GM18498 (cell line): Measurements from ENCODE around the gene HLA-C.
"Not testable (repeated sequence)": the region's sequence is repeated elsewhere in the genome, so short reads cannot be mapped to it uniquely, and the experiment has no call there.

ENCODE experiments used
- ATAC-seq: cut with Tn5 transposase; IDR thresholded peaks from one replicate; pipeline ENCODE4 v1.9.1; 2021; ENCODE audit warnings: mild to moderate bottlenecking, moderate library complexity; ENCODE audit not compliant: unreplicated experiment

HLA-C gene

GRCh38 chr6:31271641-31272357 lies at the start of gene HLA-C:
HLA-C (minus strand) TSS chr6:31272092; CDS start chr6:31272071, 21 bp downstream.
- peak; percentile 82 for ATAC-seq

DNA sequence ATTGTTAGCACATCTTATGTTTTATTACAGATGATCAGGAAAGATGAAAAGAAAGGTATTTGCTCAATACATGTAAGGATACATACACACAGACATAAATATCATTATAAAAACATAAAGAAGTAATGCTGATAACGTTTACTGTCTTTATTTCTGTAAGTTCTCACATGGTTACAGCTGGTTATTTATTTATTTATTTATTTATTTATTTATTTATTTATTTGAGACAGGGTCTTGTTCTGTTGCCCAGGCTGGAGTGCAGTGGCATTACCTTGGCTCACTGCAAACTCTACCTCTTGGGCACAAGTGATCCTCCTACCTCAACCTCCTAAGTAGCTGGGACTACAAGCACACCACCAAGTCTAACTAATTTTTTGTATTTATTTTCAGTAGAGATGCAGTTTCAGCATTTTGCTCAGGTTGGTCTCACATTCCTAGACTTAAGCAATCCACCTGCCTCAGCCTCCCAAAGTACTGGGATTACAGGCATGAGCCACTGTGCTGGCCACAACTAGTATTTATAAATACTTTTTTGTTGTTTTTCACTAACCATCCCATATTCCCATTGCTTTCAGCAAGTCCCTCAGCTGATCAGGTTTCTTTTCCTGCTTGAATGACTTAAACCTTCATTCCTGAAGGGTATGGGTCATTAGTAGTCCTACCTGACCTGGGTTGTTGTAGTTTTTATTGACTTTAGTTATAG lies 49.3 kb upstream of the HLA-C start:
- ATAC-seq, result no peak

DNA sequence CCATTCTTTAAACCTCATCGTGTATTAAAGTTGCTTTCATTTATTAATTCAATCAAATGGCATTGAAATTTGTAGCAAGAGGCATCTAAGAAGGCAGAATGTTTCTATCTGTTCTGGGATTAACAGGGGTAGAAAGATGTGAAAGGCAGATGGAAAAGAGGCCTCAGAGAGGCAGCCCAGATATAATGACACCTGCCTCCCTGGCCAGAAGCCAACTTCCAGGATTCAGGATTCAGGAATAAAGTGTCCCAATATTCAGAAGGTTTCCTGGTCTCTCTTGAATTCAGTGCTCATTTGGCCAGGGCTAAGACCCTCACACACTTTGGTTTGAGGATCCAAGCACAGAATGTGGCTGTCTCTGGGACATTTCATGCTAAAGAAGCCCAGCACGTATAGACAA lies 45.1 kb upstream of the HLA-C start:
- ATAC-seq, result no peak

- no peak for ATAC-seq
Observed at GRCh38 chr6:31309641-31310040, 37.7 kb upstream of the HLA-C start.

DNA sequence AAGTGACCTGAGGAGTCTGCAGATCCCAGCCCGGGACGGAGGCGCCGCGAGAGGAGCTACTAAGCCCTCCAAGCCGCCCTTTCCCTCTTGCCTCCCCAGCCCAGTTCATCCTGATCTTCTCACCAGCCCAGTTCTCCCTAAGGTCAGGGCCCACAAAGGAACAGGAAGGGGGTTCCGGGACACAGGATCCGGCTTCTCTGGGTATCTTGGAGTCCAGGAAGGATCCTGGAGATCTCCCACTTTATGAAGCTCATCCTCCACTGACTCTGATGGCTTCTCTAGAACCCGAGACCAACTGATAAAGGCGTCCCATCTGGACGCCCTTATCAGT lies 36.9 kb upstream of the HLA-C start:
- ATAC-seq, result no peak

DNA sequence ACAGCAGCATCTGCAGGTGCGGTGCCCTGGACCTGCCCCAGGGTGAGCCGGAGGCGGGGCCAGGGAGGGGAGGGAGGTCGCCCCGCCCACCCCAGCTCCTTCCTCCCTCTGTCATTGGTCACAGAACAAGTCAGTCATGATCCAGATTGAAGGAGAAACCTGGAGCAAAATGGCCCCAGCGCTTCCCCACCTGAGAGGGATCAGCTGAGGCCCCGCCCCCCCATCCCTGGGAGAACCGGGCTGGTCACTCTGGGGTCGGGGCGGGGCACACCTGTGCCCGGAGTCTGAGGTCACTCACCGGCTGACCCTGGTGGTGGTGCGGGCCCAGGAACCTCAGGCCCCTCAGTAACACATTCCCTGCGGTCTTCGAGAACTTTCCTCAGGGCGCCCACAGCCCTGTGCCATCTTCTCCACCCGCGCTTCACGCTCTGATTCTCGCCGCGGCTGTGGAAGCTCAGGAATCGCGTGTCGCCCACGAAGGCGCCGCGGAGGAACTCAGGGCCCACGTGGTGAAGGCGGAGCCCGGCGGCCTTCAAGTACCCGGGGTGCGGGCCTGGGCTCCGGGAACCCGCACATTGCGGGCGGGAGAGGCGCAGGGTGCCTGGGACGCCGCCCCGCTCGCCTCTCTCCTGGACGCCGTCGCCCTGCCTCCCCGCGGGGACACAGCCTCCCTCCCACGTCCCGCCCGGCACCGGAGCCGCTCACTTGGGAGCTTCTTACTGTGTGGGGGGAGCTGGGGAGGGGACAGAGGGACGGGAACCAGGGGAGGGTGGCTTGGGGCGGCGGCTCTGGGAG lies 36.4 kb upstream of the HLA-C start:
- ATAC-seq, result peak; percentile 47

GRCh38 chr6:31307669-31308049 lies 35.8 kb upstream of the HLA-C start:
- ATAC-seq, result no peak

DNA sequence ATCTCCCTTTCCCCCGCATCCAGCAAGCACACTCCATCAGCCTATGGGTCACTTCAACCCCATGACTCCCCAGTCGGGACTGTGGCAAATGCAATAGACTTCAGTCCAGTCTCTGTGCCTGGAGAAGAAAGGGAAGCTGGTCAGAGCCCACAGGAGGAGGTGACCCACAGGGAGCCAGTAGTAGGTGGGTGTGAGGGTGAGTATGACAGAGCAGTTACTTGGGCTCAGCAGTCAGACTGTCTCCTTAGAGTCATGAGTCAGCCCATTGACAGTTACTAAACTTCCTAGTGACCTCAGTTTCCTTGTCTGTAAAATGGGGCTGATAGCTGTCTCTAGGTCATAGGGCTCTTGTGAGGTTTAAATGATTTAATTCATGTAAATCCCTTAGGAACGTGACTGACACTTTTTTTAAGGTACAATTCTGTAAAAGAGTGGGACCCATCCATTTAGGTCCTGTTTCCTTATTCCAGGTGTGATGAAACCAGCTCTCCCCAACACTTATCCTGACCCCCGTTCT lies 33.9 kb upstream of the HLA-C start:
- no peak for ATAC-seq

- no peak for ATAC-seq
Observed at GRCh38 chr6:31304683-31305082, 32.8 kb upstream of the HLA-C start.

DNA sequence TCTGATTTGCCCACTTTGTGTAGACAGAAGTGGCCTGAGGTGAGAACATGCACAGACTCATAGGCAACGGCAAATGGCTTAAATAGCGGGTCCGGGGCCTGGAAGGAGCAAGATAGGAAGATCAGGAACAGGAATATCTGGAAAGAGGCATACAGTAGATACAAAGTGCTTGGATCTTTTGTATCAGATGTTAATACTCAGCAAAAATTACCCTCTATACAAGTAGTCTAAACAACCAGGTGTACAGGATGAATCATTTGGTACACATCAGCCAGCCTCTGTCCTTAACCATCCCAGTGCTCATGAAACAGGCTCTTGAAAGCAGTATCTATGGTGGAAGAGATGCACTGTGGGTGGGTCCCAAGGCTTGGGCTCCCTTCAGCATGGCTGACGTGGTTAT lies 28.9 kb upstream of the HLA-C start:
- ATAC-seq, result no peak

DNA sequence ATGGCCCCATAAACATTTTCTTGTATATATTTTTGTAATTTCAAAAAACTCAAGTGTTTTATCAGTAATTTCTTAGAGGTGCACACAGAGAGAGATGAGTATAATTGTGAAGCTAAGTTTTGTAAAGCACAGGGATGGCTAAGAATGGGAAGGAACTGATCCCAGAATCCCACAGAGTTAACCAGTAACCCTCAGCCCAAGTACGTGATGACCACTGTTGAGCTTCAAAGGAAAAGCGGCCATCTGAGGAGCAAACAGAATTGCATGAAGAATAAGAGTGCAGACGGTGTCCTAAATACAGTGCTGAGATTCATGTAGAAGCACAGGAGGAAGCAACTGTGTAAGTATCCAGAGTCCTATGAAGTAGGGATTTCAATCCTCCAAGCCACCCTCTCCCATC lies 28.1 kb upstream of the HLA-C start:
- no peak for ATAC-seq

GRCh38 chr6:31299511-31299910 lies 27.6 kb upstream of the HLA-C start:
- no peak for ATAC-seq

DNA sequence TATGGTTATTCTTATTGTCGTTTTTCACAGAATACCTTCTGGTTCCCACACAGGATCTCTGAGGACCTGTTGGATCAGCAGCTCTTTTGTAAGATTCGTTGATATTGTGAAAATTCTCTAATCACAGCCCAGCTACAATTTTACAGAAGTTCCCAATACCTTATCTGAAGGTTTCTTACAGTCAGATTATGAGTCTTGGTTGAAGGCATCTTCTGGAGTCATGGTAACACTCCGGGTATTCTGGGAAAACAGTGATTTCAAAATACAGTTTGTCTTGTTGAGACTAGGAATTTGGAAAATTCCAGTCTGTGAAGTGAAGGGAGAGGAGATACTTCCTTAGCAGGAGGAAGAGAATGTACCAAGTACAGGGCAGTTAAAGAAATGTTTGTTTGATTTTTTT lies 22.2 kb upstream of the HLA-C start:
- ATAC-seq, result no peak

DNA sequence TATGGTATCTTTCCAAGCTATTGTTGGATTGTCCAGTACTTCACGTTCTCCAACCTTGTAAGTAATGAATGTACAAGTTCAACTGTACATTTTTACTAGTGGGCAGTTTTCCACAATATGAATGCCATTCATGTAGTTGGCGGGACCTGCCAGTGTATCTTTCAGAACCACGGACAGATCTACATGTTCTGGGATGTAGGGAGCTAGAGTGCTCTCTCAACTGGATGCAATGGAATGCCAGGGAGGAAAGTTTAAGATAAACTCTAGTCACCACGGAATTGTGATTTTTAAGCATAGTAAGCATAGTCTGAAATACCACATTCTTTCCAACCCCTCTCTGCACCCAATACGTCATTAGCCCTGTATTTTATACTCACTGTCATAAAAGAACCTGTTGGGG lies 21.5 kb upstream of the HLA-C start:
- ATAC-seq, result no peak

DNA sequence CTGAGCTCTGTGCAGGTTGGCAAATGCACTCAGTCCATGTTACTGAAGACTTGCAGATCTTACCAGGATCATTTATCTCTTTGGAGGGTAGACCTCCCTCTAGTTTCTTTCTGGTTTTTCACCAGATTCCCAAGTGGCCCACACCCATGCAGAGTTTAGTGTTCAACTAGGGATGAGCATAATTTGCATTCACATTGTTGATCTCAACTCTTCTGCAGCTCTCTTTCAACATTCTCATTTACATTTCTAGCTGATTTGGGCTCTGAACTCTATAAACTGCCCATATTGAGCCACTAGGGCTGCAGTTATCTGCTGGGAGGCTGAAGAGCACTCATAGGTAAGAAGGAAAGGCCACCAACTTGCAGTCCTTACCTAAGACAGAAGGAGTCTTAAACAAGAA lies 17.9 kb upstream of the HLA-C start:
- no peak for ATAC-seq

DNA sequence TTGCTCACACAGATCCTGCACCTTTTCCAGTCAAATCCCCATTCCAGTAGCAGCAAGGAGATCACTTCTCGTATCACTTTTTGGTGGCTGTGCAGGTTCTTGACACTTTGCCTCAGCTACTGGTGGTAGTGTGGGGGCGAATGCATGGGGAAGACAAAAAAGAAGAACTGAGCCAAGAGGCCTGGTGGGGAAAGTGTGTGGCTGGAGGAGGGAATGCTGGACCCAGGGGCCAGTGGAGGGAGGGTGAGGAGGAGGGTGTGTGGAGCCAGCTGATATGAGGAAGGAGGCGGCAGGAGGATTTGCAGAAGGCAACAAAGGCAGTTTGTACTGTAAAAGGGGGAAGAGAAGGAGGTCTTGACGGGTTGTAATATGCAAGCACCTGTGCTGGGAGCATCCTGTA lies 15.7 kb upstream of the HLA-C start:
- ATAC-seq, result no peak

DNA sequence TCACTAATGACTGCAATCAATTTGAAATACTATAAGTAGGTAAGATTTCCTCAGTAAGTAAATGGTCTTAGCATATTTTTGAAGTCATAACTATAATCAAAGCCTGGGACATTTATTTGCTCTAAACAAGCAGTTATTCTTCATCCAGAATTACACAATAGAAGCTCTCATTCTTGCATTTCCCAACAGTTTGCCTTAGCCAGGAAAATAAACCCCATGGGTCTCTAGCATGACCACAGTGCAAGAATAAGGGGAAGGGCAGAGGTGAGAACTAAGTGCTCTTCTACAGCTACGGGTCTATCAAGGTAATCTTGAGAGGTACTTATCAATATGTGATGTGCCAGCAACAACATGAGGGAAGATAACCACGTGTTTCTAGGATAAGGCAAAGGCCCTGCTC lies 14.1 kb upstream of the HLA-C start:
- no peak for ATAC-seq

DNA sequence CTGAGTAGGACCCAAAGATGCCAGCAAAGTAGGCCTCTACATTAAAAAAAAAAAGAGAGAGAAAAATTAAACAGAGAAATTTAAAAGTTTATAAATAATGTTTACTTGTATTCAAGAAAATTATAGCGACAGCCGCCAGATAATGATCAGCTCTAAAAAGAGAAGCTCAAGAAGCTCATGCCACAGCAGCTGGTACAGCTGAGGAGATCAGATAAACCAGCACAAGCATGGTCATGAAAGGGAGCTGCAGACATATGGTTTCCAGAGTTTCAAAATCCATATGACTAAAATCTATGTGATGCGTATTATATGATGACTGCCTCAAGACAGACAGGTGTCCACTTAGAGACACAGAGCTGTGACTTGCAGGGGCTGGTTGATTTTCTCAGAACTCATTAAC lies 13.6 kb upstream of the HLA-C start:
- ATAC-seq, result no peak

DNA sequence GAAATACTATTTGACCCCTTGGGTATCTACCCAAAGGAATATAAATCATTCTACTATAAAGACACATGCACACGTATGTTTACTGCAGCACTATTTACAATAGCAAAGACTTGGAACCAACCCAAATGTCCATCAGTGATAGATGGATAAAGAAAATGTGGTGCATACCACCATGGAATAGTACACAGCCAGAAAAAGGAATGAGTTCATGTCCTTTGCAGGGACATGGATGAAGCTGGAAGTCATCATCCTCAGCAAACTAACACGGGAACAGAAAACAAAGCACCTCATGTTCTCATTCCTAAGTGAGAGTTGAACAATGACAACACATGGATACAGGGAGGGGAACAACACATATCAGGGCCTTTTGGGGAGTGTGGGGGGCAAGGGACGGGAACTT lies 7.8 kb upstream of the HLA-C start:
- not testable (repeated sequence) for ATAC-seq

DNA sequence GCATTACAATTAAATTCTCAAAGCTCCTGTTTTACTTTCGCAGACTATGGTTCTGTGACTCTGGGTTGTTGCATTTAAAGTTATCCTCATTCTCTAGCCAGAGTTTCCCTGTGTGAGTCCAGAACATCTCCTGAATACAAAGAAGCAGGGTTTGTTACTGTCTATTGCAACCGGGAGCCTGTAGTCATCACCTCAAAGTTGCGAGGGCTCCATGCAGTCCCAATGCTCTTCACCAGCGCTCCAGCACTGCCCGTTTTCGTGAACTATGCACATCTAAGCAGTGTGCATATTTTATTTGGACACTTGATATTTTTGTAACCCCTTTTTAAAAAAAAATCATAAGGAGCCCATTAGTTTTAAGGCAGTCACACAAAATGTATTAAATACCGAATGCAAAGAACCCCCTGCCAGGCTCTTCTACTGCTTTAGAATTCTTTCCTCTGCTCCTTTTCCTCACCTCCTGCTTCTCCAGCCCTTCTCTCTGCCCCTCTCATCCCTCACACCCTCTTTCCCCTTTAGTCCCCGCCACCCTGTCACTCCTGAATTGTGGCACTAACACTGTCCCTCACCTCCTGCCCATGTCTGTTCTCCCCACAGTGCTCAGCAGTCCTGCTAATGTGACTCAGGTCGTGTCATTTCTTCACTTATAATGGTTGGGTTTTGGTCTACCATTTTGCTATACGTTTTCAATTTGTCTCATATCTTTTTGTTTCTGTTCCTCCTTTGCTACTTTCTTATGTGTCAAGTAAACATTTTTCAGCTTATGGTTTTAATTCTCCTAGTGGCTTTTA lies 1.1 kb upstream of the HLA-C start:
- no peak for ATAC-seq

DNA sequence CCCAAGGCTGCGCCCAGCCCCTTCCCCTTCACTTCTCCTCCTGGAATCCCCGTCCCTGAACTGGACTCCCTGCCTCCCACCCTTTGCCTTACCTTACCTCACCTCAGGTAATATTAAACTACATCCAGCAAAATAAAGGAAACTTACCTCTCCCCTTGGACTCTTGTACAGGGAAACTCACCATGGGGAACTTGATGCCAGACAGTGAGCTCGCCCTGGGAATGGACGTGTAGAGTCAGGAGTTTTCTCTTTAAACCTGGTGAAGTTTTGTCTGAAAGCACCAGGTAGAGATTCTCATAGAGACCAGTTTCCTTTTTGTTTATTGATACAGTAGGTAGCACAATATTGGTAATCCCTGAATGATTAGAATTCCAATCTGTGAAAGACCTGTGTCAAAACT lies 544 bp upstream of the HLA-C start:
- no peak for ATAC-seq
